Mesothelial cell of epicardium (in vitro differentiated cells): ENCODE results near the gene NFATC2. TPM values are rescaled to one million over a fixed set of nuclear protein-coding genes. Genes with fewer than 3 reads are reported as not detected.

Experiments
- DNase-seq, 2 experiments: peaks; one replicate each; pipeline ENCODE4 v3.0.0; 2021; ENCODE audit warnings: low spot score in 2 of 2; ENCODE audit not compliant: unreplicated experiment in 2 of 2
- H3K27ac Mint-ChIP-seq: 2 replicates; pipeline ENCODE4 v1.8.0; 2021; ENCODE audit warnings: mixed read lengths
- H3K27me3 Mint-ChIP-seq: 2 replicates; pipeline ENCODE4 v1.8.0; 2021; ENCODE audit warnings: low read depth, mixed read lengths
- H3K36me3 Mint-ChIP-seq: 2 replicates; pipeline ENCODE4 v1.8.0; 2021; ENCODE audit warnings: mixed read lengths
- H3K4me1 Mint-ChIP-seq: 2 replicates; pipeline ENCODE4 v1.8.0; 2021; ENCODE audit warnings: mixed read lengths
- H3K4me3 Mint-ChIP-seq: 2 replicates; pipeline ENCODE4 v1.8.0; 2021; ENCODE audit warnings: mild to moderate bottlenecking, moderate library complexity, mixed read lengths
- H3K9me3 Mint-ChIP-seq: 2 replicates; pipeline ENCODE4 v1.8.0; 2021; ENCODE audit warnings: mixed read lengths
- total RNA-seq: library from RNA; stranded (reverse); gene quantifications from 3 replicates; pipeline ENCODE4 v1.2.1, GENCODE V29; 2021
- TF ChIP-seq, protein P1 (sequence below): fragments of 200-600 bp; sonication (generic); IDR thresholded peaks from one replicate; pipeline ENCODE4 v1.5.0; 2021; ENCODE audit warnings: antibody characterized with exemption; ENCODE audit not compliant: unreplicated experiment

The NFATC2 gene
- total RNA-seq, 1 donor from 2014 or later, result 14.0 TPM

DNA sequence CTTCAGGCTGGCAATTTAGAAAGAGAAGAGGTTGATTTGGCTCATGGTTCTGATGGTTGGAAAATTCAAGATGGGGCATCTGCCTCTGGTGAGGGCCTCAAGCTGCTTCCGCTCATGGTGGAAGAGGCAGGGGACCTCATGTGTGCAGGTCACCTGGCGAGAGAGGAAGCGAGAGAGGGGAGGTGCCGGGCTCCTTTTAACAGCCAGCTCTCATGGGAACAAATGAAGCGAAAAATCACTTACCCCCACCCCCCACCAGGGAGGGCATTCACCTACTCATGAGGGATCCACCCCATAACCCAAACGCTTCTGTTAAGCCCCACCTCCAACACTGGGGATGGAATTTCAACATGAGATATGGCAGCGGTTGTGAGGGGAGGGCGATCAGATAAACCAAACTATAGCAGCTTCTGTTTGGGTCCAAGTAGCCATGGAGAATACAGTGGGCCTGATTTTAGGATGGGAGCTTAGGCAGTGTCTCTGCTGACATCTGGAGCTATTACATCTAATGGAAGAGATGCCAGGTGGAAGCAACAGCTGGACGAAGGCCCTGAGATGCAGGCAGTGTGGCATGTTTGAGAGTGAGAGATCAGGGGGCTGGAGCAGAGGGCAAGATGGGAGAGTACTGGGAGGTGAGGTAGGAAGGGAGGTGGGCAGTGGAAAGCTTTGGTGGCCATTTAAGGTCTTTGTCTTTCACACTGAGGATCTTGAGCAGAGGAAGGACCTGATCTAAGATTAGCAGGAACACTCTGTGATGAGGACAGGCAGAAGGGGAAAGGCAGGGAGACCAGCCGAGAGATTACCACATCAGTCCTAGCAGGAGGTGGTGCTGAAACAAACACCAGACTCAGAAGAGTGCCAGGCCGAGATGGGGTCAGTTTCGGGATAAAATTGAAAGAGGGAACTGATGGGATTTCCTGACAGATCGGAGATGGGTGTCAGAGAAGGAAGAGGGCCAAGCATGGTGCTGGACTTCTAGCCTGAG is 161.8 kb downstream of the NFATC2 start:
- no peaks in the 10 kb centered on the region for H3K9me3 Mint-ChIP-seq
- no peaks in the 10 kb centered on the region for H3K27me3 Mint-ChIP-seq
- no peak overlapping the region for H3K4me3 Mint-ChIP-seq
- DNase-seq, result no peak
- peaks cover 7% of the 10 kb centered on the region for H3K4me1 Mint-ChIP-seq
- no peaks in the 10 kb centered on the region for H3K36me3 Mint-ChIP-seq
- H3K27ac Mint-ChIP-seq, result no peak overlapping the region
- TF ChIP-seq, protein P1, sequence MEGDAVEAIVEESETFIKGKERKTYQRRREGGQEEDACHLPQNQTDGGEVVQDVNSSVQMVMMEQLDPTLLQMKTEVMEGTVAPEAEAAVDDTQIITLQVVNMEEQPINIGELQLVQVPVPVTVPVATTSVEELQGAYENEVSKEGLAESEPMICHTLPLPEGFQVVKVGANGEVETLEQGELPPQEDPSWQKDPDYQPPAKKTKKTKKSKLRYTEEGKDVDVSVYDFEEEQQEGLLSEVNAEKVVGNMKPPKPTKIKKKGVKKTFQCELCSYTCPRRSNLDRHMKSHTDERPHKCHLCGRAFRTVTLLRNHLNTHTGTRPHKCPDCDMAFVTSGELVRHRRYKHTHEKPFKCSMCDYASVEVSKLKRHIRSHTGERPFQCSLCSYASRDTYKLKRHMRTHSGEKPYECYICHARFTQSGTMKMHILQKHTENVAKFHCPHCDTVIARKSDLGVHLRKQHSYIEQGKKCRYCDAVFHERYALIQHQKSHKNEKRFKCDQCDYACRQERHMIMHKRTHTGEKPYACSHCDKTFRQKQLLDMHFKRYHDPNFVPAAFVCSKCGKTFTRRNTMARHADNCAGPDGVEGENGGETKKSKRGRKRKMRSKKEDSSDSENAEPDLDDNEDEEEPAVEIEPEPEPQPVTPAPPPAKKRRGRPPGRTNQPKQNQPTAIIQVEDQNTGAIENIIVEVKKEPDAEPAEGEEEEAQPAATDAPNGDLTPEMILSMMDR, result no peak

- TF ChIP-seq, protein P1, result no peak
- H3K27me3 Mint-ChIP-seq, result no peaks in the 10 kb centered on the region
- no peak for DNase-seq
- H3K4me1 Mint-ChIP-seq, result peaks cover 7% of the 10 kb centered on the region
- no peak overlapping the region for H3K27ac Mint-ChIP-seq
- H3K9me3 Mint-ChIP-seq, result no peaks in the 10 kb centered on the region
- no peak overlapping the region for H3K4me3 Mint-ChIP-seq
- no peaks in the 10 kb centered on the region for H3K36me3 Mint-ChIP-seq
Observed at GRCh38 chr20:51379601-51380341, 162.7 kb downstream of the NFATC2 start.

GRCh38 chr20:51378171-51378928 is 164.2 kb downstream of the NFATC2 start:
- Mint-ChIP-seq H3K36me3 (no peaks in the 10 kb centered on the region), H3K27ac (no peak overlapping the region), H3K9me3 (no peaks in the 10 kb centered on the region), H3K4me1 (peaks cover 20% of the 10 kb centered on the region), H3K27me3 (no peaks in the 10 kb centered on the region), H3K4me3 (no peak overlapping the region)
- TF ChIP-seq, protein P1, result no peak
- no peak for DNase-seq

DNA sequence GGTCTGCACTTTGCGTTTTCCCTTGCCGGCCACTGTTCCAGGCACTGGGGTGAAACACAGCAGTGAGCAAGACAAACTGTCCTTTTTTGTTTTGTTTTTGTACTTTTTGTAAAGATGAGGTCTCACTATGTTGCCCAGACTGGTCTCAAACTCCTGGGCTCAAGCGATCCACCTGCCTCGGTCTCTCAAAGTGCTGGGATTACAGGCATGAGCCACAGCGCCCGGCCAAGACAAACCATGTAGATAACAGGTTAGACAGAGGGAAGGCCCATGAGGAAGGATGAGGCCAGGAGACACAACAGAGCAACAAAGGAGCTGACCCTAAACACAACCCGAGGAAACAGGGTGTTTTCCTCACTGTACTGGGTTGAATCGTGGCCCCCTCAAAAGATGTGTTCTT is 165.4 kb downstream of the NFATC2 start:
- H3K4me1 Mint-ChIP-seq, result peaks cover 19% of the 10 kb centered on the region
- no peaks in the 10 kb centered on the region for H3K9me3 Mint-ChIP-seq
- no peaks in the 10 kb centered on the region for H3K27me3 Mint-ChIP-seq
- no peak overlapping the region for H3K27ac Mint-ChIP-seq
- DNase-seq, result no peak
- TF ChIP-seq, protein P1, result no peak
- H3K36me3 Mint-ChIP-seq, result no peaks in the 10 kb centered on the region
- no peak overlapping the region for H3K4me3 Mint-ChIP-seq

DNA sequence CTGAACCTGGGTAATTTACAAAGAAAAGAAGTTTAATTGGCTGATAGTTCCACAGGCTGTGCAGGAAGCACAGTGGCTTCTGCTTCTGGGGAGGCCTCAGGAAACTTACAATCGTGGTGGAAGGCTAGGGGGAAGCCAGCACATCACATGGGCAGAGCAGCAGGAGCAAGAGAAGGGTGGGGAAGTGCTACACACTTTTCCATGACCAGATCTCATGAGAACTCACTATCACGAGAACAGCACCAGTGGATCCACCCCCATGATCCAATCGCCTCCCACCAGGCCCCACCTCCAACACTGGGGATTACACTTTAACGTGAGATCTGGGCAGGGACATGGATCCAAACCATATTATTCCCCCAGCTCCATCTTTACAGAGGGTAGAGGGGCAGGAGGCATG is 166.4 kb downstream of the NFATC2 start:
- Mint-ChIP-seq H3K27me3 (no peaks in the 10 kb centered on the region), H3K9me3 (no peaks in the 10 kb centered on the region), H3K27ac (no peak overlapping the region), H3K36me3 (no peaks in the 10 kb centered on the region), H3K4me3 (no peak overlapping the region), H3K4me1 (peaks cover 20% of the 10 kb centered on the region)
- DNase-seq, result no peak
- TF ChIP-seq, protein P1, result no peak
